GM18499 (cell line): ENCODE measurements around the gene MPZL3.

Experiments used
- ATAC-seq: cut with Tn5 transposase; IDR thresholded peaks from one replicate; pipeline ENCODE4 v1.9.1; 2021; ENCODE audit warnings: moderate number of reproducible peaks; ENCODE audit not compliant: insufficient read depth, unreplicated experiment

The MPZL3 gene

DNA sequence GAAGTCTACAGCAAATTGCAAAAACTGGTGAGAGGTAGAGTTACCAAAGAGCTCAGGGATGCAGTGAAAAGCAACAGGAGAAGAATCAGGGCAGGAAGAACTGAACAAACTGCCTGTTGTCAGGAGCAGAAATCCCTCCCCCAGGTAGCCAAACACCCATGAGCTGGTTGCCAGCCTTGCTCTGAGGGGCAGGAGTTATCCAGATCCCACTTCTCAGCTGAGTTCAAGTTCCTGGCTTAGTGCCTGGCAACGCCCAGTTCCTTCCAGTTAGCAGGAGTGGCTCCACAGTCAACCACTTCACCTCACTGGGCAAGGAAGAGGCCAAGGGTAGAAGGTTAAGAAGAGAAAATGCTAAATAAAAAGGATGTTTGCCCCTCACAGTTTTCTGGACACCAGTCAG, 13.8 kb upstream of the MPZL3 start:
- no peak for ATAC-seq

- ATAC-seq = no peak
These were observed 12.7 kb upstream of the MPZL3 start for GRCh38 chr11:118264569-118265465.

DNA sequence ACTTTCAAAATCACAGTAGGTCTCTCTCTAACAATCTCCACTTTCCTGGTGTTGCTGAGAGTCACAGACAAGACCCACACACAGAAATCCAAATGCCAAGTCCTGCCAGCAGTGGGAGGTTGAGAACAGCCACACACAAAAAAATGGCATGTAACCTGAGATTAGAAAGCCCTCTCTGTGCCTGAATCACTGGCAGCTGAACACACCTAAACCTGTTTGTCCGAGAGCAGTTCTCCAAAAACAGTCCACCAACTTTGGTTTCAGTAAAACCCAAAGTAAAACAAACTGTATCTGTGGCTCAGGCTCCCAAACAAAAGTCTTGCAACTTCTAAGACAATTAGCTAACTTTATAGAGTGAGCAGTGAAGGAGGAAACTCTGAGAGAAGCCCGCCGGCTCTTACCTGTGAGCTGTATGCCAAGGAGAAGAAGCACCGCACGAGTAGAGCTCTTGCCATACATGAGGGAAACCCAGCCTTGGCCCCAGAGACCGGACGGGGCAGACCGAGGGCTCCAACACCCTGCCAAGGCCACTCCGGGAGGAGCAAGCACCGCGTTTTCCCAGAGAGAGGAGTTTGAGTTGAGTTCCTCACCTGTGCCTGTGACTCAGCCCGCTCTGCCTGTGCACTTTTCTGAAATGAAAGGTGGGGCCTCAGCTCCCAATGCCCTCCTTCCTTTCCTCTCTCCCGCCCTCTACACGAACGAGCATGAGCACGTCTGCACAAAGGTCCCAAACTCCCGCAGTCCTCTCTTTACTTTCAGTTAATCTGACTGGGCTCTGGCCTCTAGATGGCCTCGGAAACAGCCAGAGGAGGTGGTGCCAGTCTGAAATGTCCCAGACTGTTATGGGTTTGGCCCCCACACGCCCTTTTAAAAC, 11.8 kb upstream of the MPZL3 start, which contains the start of gene MPZL2:
Gene MPZL2, minus strand, starts transcription at position 603 of the 874 bp plus-strand sequence. Its CDS starts 144 bp downstream, at position 459.
- ATAC-seq = no peak

- no peak for ATAC-seq
These were observed 10.9 kb upstream of the MPZL3 start for GRCh38 chr11:118263112-118263511.

GRCh38 chr11:118260353-118260752, 8.2 kb upstream of the MPZL3 start:
- no peak for ATAC-seq

DNA sequence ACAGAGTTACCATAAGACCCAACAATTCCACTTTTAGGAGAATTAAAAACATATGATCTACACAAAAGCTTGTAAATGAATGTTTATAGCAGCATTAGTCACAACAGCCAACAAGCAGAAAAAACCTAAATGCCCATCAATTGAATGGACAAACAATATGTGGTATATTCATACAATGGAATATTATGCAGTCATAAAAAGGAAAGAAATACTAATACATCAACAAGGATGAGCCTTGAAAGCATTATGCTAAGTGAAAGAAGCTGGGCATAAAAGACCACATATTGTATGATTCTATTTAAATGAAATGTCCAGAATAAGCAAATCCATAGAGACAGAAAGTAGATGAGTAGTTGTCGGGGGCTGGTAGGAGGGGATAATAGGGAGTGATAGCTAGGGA, 7.0 kb upstream of the MPZL3 start:
- no peak for ATAC-seq

GRCh38 chr11:118258410-118258809, 6.2 kb upstream of the MPZL3 start:
- no peak for ATAC-seq

- ATAC-seq = no peak
These were observed 523 bp upstream of the MPZL3 start for GRCh38 chr11:118252688-118253087.

- ATAC-seq = no peak
These were observed 5.1 kb downstream of the MPZL3 start for GRCh38 chr11:118247041-118247440.

- no peak for ATAC-seq
These were observed 6.1 kb downstream of the MPZL3 start for GRCh38 chr11:118245936-118246562.

DNA sequence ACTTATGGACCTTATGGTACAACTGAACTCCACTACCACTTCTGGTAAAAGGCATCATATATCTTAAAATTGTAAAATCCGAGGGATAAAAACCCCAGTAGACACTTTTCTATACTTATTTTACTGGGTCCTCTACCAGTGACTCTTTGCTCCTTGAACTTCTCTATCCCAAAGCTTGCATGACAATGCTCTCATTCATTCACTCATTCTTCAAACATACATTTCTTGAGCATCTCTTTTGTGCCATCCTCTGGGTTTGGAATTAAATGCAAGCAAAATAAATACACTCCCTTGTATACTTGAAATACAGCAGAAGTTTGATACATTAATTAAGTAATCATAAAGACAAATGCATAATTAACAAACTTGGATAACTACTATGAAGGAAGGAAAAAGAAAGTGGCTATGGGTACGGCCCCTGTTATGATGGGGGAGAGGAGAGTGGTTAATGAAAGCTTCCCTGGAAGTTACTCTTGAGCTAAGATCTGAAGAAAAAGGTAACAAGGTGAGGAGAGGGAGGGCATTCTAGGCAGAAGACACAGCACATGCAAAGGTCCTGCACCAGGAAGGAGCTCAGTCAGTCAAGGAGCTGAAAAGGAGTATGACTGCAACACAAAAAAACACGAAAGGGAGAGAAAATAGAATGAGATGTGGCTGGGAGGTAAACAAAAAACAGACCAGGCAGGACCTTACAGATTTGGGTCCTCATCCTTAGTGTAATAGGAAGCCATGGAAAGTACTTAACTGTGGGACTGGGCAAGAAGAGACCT, 8.0 kb downstream of the MPZL3 start:
- no peak for ATAC-seq

DNA sequence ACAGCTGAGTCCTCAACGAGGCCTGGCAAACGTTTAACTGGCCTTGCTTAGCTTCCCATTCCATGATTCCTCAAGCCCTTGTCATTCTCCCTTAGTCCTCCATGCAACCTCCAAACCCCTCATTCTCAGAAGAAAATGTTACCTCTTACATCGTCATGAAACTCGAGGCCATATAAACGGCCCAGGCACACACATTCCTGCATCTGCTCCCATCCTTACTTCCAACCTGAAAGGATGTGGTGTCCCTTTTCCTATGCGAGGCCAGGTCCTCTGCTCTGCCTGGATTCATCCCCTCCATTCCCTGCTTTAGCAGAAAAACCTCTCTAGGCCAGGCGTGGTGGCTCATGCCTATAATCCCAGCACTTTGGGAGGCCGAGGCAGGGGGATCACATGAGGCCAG, 9.0 kb downstream of the MPZL3 start:
- no peak for ATAC-seq

DNA sequence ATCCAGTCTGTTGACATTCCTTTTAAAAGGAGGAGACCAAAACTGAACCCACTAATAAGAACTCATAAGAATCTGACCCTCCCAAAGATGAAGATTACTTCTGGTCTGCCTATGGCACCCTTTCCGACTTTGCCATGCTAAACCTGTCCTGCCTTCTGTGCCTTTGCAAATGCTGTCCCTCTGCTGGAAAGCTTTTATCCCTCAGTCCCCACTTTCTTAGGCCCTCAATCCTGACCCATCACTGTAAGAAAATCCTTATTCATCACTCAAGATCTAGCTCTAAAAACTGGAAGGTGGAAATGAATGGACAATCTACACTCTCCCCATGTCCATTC, 10.4 kb downstream of the MPZL3 start:
- ATAC-seq = no peak

DNA sequence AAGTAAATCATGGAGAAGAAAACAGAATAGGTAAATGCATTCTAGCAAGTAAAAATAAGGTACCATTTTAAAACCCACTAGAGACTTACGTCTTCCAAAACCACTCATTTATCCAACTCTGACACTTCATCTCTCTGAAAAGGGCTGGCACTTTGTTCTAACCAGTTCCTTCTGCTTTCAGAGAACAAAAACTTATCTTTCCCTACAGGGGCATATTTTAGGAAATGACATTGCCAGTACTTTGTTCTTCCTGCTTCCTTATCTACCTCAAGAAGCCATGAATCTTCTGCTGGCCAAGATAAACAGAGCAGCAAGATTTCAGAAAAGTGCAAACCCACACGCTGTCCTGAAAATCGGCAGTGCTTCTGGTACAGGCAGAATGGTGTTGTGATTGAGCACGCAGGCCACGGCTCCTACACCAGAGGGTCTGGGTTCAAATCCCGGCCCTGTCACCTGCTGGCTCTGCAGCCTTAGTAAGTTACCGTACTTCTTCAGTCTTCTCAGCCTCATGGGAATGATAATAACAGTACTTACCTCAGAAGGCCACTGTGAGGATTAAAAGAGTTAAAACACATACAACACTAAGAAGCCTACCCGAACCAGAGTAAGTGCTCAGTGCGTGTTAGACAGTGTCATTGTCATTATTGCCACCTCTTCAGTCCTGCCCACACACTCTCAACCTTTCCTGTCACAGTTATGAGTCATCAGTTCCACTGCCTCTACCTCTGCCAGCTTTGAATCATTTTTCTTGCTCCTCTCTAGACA, 11.0 kb downstream of the MPZL3 start:
- ATAC-seq = peak; percentile 93

DNA sequence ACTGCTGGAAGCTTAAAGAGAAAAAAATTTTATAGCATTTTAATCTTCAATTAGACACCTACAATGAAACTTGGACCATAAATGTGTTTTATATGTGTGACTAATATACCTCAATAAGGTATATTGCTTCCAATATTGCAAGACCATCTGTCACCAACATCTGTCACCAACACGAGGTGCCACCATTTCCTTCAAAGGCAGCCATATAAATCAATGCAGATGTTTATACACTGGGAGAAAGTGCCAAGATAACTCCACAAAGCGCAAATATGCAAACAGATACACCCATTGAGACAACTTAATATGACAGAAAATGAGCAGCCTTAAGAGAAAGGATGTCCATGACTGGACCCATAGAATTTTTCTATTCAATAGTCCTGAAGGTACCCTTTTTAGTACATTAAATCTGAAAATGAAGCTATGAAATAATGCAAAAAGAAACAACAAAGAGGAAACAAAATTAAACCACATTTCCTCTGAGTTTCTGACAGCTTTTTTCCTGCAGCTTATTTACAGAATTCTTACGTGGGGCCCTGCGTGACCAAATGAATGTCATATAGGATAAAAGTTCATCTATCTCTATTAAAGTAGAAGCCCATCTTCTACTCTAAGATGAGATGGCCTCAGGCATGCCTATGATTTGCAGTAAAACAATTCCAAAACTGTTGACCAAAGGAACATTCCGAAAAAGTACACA, 12.5 kb downstream of the MPZL3 start:
- ATAC-seq = no peak

DNA sequence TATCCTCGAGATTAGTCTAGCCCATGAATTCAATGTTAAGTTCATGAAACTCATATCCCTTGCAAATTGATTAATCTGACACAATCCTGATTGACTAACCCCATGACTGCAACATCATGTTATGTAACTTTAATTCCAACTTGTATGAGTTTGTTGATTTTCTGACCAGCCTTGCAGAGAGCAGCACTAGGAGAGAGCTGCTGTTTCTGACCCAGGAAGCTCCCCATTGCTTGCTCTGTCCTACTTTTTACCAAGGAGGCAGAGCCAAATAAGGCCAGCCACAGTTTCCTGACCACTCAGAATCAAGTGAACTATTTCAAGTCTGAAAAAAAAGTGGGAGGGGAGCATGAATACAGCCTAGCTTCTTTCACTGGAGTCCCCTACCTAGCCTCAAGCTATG, 13.2 kb downstream of the MPZL3 start:
- no peak for ATAC-seq

GRCh38 chr11:118238421-118238820, 13.7 kb downstream of the MPZL3 start:
- ATAC-seq = no peak

DNA sequence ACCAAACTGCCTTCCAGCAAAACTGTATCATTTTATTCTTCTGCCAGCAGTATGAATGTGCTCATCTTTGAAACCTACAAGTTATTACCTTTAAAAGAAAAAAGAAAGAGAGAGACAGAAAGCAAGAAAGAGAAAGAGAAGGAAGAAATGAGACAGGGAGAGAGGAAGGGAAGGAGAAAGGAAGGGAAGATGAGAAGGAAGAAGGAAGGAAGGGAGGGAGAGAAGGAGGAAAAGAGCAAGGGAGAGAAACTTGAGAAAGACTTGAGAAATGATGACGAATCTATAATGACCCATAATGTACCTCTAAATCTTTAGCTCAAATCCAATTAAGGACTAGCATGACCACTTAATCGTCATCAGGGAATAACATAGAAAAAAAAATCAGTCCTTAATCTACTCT, 16.0 kb downstream of the MPZL3 start:
- no peak for ATAC-seq

DNA sequence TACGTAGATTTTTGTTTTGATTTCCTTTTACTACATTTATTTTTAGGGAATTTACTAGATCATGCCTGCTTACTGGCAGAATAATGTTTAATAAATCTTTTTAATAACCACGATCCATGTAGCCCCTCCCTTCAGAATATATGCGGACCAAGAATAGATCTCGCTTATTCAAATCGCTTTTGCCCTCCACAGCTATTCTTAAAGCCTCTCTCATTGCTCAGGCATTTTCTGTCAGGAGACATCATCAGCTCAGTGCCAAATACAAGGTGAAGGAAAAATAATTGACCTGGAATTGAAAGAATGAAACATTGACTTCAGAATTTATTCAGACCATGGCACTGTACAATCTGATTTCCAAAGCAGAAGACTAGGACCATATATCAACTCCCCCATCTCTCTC, 17.3 kb downstream of the MPZL3 start:
- no peak for ATAC-seq
